ENCODE measurements around the gene TECRL. TPM values are rescaled to one million over a fixed set of nuclear protein-coding genes. Genes with fewer than 3 reads are reported as not detected.

Gene TECRL, protein sequence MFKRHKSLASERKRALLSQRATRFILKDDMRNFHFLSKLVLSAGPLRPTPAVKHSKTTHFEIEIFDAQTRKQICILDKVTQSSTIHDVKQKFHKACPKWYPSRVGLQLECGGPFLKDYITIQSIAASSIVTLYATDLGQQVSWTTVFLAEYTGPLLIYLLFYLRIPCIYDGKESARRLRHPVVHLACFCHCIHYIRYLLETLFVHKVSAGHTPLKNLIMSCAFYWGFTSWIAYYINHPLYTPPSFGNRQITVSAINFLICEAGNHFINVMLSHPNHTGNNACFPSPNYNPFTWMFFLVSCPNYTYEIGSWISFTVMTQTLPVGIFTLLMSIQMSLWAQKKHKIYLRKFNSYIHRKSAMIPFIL
- total RNA-seq: not detected in 2 replicates

GRCh38 chr4:64409300-64409699 is at the start of gene TECRL:
Gene TECRL (minus strand): TSS chr4:64409450. CDS start chr4:64409351, 99 bp downstream.
- no peak for DNase-seq (ENCODE audit: extremely low read depth, low read depth, low spot score)

DNA sequence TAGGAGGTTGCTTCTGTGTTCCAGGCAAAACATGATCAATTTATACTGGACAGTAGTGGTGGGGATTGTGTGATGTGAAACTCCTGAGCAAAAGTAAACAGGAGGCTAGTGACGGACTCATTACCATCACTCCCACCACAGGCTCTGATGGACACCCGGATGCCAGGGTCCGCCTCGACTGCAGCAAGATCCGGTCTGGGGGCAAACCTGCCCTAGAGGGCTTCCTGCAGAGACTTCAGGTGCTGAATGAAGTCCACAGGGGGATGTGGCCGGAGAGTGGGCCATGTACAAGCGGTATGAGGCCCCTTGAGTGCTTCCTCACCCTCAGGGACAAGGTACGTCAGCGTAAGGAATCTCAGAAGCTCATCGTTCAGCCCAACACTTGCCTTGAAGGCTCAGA is 23.4 kb upstream of the TECRL start:
- no peak for DNase-seq (ENCODE audit: extremely low read depth, low read depth, low spot score)

GRCh38 chr4:64430933-64431332 is 21.7 kb upstream of the TECRL start:
- DNase-seq (ENCODE audit: extremely low read depth, low read depth, low spot score): no peak

GRCh38 chr4:64417974-64418373 is 8.7 kb upstream of the TECRL start:
- no peak for DNase-seq (ENCODE audit: extremely low read depth, low read depth, low spot score)

DNA sequence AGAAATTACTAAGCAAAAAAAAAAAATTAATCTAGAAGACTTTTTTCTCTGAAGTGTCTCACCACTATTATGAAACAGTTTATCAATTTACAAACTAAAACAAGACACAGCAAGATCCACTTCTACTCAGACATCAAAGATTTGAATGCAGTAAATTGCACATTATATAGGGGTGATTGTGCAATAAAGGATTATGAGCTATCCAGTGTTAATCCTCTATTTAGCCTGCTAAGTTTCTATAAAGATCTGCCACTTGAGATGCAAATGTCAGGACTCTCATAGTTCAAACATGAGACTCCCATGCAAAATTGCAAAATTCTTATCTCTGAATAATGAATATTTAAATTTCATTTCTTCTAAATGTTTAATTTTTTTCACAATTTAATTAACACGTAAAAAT is 2.2 kb downstream of the TECRL start:
- DNase-seq (ENCODE audit: extremely low read depth, low read depth, low spot score): no peak

GRCh38 chr4:64405761-64406160 is 3.5 kb downstream of the TECRL start:
- DNase-seq (ENCODE audit: extremely low read depth, low read depth, low spot score): no peak

GRCh38 chr4:64402684-64403083 is 6.6 kb downstream of the TECRL start:
- DNase-seq (ENCODE audit: extremely low read depth, low read depth, low spot score): no peak

DNA sequence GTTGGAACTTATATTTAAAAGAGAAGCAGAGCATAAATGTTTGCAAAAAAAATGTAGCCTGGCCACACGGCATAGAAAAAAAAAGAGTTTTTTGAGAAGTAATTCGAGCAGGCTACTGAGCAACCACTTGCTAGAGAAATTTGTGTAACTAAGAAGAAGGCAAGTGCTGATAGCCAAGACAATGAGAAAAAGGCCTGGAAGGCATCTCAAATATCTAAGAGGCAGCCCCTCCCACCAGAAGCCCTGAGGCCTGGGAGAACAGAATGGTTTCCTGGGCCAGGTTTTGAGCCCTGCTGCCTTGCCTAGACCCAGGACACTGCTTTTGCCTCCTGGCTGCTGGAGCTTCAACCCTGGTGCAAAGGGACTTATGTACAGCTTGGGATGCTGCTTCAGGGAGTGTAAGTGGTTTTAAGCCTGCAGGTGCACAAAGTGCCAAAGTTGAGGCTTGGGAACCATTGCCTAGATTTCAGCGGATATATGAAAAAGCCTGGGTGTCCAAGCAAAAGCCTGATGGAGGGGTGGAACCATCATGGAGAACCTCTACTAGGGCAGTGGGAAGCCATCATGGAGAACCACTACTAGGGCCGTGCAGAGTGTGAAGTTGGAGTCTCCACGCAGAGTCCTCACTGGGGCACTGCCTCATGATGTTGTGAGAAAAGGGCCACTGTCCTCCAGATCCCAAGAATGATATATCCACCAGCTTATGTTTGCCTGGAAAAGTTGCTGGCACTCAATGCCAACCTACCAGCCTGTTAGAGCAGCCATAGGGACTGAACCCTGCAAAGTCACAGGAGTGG is 9.7 kb downstream of the TECRL start:
- no peak for DNase-seq (ENCODE audit: extremely low read depth, low read depth, low spot score)

DNA sequence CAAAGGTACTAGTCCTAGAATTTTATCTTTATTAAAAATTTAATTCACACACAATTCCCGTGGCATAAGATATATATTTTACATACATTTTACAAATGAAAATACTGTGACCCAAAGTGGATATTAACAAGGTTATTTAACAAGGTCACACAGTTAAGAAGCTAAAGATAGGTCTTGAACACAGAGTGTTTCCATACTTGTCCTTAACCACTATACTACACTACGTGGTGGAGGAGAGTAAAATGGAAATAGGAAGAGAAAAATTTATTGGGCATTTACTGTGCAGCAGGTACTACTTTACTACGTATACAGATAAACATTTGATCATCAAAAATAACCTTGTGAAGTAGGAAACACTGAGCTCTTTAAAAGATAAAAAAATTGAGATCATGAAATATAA is 14.8 kb downstream of the TECRL start:
- no peak for DNase-seq (ENCODE audit: extremely low read depth, low read depth, low spot score)

DNA sequence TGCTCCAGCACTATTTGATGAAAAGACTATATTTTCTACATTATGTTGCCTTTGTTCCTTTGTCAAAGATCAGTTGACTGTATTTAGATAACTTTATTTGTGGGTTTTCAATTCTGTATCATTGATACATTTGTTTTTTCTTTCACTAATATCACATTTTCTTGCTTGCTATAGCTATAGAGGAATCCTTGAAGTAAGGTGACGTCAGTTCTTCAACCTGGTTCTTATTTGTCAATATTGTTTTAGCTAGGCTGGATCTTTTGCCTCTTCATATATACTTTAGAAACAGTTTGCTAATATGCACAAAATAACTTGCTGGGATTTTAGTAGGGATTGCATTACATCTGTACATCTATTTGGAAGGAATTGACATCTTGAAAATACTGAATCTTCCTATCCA is 21.0 kb downstream of the TECRL start:
- no peak for DNase-seq (ENCODE audit: extremely low read depth, low read depth, low spot score)

DNA sequence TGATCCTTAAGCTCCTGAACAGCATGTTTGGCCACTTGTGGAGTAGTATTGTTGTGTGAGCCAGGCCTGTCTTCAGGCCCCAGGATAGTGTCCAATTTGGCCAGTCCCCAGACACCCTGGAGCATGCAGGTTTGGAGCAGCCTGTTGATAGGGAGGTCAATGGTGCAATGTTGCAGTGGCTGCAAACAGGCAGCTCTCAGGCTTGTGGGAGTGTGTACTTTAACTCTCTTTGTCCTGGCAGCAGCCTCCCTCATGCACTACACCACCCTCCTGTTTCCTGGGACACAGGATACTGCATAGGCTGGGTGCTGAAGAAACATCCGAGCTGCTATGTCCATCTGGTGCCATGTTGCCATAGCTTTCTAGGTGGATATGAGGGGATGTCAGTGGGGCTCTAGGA is 24.0 kb downstream of the TECRL start:
- no peak for DNase-seq (ENCODE audit: extremely low read depth, low read depth, low spot score)

- DNase-seq (ENCODE audit: extremely low read depth, low read depth, low spot score): no peak
Observed at GRCh38 chr4:64384237-64385203, 24.7 kb downstream of the TECRL start.

- no peak for DNase-seq (ENCODE audit: extremely low read depth, low read depth, low spot score)
Observed at GRCh38 chr4:64368741-64369140, 40.5 kb downstream of the TECRL start.

DNA sequence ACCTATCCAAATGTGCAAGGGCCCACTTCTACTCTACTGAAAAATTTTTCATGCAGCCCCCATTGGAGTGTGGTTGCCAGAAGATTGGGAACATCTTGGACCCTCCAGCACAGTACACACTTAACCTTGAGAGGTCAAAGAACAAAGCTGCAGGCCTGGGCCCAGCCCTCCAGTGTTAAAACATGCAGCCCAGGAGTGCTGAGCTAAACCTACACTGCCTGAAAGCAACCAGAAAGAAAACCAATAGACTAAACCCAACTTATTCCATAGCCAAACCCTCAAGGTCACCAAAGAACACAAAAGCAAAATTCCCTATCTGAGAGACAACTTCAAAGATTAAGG is 47.9 kb downstream of the TECRL start:
- no peak for DNase-seq (ENCODE audit: extremely low read depth, low read depth, low spot score)

GRCh38 chr4:64360664-64361398 is 48.4 kb downstream of the TECRL start:
- no peak for DNase-seq (ENCODE audit: extremely low read depth, low read depth, low spot score)

GRCh38 chr4:64359489-64359888 is 49.8 kb downstream of the TECRL start:
- no peak for DNase-seq (ENCODE audit: extremely low read depth, low read depth, low spot score)

DNA sequence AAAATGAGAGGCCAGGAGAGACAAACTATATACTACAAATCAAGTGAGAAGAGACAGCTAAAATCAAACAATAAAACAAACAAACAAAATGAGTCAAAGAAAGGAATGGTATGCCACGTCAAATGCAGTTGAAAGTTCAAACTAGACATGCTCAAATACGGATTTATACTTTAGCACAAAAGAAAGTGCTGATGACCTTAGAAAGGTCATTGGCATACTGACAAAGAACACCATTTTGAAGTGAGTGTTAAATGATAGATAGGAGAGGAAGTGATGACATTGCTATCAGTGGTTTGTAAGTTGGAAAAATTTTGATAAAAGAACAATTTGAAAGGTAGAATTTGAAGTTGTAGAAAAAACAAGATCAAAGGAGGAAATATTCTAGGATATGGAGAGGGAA is 55.3 kb downstream of the TECRL start:
- DNase-seq (ENCODE audit: extremely low read depth, low read depth, low spot score): no peak

DNA sequence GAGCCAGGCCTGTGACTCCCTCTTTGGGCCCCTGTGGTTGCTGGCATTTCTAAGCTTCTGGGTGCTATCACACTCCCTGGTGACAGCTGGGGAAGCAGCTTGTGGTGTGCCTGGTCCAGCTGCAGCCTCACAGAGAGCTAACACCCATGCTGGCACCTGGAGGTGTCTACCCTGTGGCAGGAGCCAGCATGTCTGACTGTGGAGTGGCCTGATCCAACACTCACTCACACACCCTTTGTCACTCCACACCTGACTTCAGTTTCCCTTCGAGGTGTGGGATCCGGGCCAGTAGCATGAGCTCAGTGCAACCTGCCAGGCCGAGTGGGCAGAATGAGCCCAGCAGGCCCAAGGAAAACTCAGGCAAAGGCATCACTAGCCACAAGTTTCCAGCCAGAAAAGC is 67.5 kb downstream of the TECRL start:
- no peak for DNase-seq (ENCODE audit: extremely low read depth, low read depth, low spot score)

GRCh38 chr4:64340218-64341110 is 68.8 kb downstream of the TECRL start:
- no peak for DNase-seq (ENCODE audit: extremely low read depth, low read depth, low spot score)

Data from glomerular endothelial cell (primary cell).